Mammary epithelial cell (primary cell): ENCODE data around the gene CNIH4.

Source experiments
- CTCF ChIP-seq, 2 donors: IDR thresholded peaks in 1 of 2; conservative IDR thresholded peaks in 1 of 2; 2 replicates each; pipeline ENCODE4 v1.5.1; 2011 to 2012; ENCODE audit warnings: inconsistent platforms in 2 of 2, low read length in 2 of 2, mild to moderate bottlenecking in 2 of 2, control low read depth in 1 of 2, low read depth in 1 of 2; ENCODE audit not compliant: insufficient read depth in 1 of 2; ENCODE audit errors: extremely low read depth in 1 of 2
- EZH2 ChIP-seq: IDR thresholded peaks from 2 replicates; pipeline ENCODE4 v1.6.1; 2012; ENCODE audit warnings: low read length, inconsistent platforms, borderline replicate concordance

GRCh38 chr1:224420106-224420505 lies 63.4 kb downstream of the CNIH4 start:
- no peak for TF ChIP-seq EZH2
- TF ChIP-seq CTCF (conservative IDR thresholded peaks at IDR 0.05 in 1 of 2, IDR thresholded peaks at IDR 0.05 in 1 of 2; ENCODE audit: extremely low read depth in 1 of 2, insufficient read depth in 1 of 2, low read depth in 1 of 2, low read length in 2 of 2), result no peak
